Dermis microvascular lymphatic vessel endothelial cell (primary cell): Measurements from ENCODE around the gene FBXL5. TPM values are rescaled to one million over a fixed set of nuclear protein-coding genes. Genes with fewer than 3 reads are reported as not detected.

Experiments used
- DNase-seq, 2 donors: peaks; one replicate each; pipeline versions ENCODE4 v3.0.0 to v3.0.0-alpha.2; 2010; ENCODE audit warnings: low read depth in 2 of 2
- total RNA-seq: library from RNA; depleted of rRNA; stranded (reverse); fragments of >200 nt; gene quantifications from 2 replicates; pipeline ENCODE4 v1.2.1, GENCODE V29; 2014

Gene FBXL5
- total RNA-seq, 1 donor from 2014 or later = 81.9 TPM

DNA sequence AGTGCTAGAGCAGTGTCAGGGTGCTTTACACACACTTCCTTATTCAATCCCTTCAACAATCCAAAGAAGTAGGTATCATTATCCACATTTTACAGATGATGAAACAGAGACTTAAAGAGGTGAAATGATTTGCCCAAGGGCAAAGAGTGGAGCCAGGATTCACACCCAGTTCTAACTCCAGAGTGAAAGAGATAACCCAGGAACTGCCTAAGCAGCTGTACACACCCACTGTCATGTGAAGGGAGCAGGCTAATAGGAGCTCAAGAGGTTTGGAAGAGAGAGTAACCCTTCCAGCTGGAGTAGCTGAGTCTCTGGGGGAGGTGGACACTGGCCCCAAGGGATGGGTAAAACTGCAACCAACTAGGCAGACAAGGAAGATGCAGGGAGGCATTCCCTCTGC lies 92.5 kb downstream of the FBXL5 start:
- DNase-seq = no peak

DNA sequence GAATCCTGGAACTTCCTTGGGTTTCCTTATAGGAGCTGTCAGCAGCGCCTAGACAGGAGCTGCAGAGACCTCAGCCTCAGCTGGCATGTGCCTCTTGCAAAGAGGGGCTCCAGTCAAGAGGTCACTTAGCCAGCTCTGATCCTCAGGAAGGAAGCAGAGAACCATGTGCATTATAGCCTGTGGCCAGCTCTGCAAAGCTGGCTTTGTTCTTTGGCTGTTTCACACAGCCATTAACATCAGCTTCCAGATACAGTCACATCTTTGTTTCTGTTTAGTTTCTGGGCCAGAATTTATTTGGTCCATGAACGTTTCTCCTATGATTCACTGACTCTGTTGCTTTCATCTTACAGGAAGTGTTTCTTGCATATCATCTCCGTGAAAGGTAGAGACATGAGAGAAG lies 93.0 kb downstream of the FBXL5 start:
- peak; percentile 19 to 20 for DNase-seq

DNA sequence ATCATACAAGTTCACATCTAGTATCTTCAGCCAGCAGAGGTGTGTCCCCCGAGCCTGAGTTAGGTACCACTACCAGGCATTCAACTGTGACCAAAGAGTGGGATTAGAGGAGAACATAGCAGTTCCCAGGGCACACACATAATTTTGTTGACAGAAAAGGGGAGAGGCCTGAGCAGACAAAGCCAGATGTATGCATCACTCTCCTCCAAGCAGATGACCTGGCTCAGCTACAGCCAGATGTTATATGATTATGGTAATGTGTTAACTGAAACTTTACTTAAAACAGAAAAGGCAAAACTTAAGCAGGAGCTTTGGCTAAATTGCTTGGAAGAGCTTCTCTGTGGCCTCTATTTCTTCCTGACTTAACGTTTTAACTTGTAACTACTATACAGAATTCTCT lies 96.6 kb downstream of the FBXL5 start:
- no peak for DNase-seq

DNA sequence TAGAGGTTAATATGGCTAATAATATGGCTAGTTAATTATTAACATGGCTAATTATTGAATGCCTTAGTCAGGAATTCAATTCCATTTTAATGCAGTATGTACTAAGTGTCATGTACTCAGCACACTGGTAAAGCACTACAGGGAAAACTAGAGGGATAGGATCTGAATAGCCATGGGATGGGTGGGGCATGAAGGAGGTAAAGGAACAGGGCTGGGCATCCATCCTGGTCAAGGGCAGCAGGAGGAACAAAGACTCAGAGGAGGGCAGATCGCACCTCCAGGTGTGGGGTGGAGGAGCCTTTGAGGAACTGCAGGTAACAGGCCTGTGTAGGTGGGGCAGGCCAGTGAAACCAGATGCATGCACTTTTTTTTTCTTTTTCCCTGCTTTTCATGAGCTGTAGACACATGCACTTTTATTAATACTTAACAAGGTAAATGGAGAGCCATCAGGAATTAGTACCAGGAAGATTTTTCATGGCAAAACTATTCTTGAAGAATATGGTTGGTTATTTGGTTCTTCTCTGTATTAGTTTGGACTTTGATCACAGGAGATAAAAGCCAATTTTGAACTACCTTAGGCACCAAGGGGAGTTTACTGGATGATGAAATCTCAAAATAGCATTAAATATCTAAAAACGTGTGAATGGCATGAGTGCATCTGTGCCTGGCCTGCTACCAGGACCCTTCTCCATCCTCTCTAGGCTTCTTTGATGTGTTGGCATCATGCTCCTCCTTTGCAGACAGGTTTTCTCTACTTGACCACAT lies 97.2 kb downstream of the FBXL5 start:
- no peak for DNase-seq

DNA sequence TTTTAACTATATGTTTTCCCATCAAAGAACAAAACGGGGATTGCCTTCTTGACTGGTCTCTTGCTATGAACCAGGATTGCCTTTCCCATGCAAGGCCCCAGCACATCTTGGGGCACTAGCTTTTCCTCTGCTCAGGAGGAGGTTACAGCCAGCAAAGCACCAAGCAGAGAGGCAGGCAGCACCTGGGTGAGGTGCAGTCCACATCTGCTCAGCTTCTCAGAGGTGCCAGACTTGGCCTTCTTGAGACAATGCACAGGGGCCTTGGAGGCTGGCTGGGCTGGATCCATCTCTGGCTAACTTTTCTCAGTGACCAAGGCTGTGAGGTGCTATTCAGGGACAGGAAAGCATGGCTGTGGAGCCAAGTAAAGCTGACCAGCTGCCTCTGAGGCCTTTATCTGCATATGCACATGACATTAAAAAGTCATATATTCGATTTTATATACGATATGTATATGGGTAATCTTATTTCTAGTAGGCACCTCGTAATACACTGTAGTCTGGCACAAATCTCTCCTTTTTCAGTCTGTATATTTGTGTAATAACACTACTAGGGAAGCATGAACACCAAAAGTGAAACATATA lies 98.6 kb downstream of the FBXL5 start:
- DNase-seq = no peak

Other genes with a start within 250 kb of the FBXL5 start
- gene C1QTNF7, start 227.3 kb downstream of the FBXL5 start, total RNA-seq = not detected in 2 replicates
- 3.2 and 3.4 TPM in 2 replicates for gene CC2D2A, start 185.5 kb downstream of the FBXL5 start, total RNA-seq
- 19.8 and 20.1 TPM in 2 replicates for gene FAM200B, start 26.5 kb upstream of the FBXL5 start, total RNA-seq
- gene BST1, start 47.7 kb upstream of the FBXL5 start, total RNA-seq = 35.6 and 88.1 TPM in 2 replicates
- gene CD38, start 123.0 kb upstream of the FBXL5 start, total RNA-seq = 3.6 and 44.6 TPM in 2 replicates